ENCODE measurements around the gene SH3RF1. TPM values are rescaled to one million over a fixed set of nuclear protein-coding genes. Genes with fewer than 3 reads are reported as not detected.

SH3RF1 gene
- total and polyA plus RNA-seq, 2 of the 13 experiments (the other 11 are each of a cell fraction or from before 2014, with no cell fraction given), result 3.1 to 3.2 TPM

- TF ChIP-seq ARID5B (CRISPR knock-in tag; IDR thresholded peaks at IDR 0.05) (peak; percentile 31; the same call in 1 of the 2 replicates), HNF1B (CRISPR knock-in tag; IDR thresholded peaks at IDR 0.05) (0 out of 2 replicates have a peak, but pooled peaks have one; percentile 26), GATAD2A (CRISPR knock-in tag; IDR thresholded peaks at IDR 0.05) (peak; percentile 45; the same call in 1 of the 2 replicates), SALL1 (CRISPR knock-in tag; IDR thresholded peaks at IDR 0.05) (0 out of 2 replicates have a peak, but pooled peaks have one; percentile 38), ZMYM4 (CRISPR knock-in tag; IDR thresholded peaks at IDR 0.05) (peak; percentile 35; the same call in 1 of the 2 replicates), CEBPB (IDR thresholded peaks at IDR 0.05; ENCODE audit: borderline replicate concordance, low read depth, low read length) (peak; percentile 76), ZNF124 (CRISPR knock-in tag; IDR thresholded peaks at IDR 0.05) (no peak), CEBPG (CRISPR knock-in tag; IDR thresholded peaks at IDR 0.05) (peak; percentile 81)
Observed at GRCh38 chr4:169098969-169099690, 171.6 kb downstream of the SH3RF1 start (continued).

All from HepG2 (cell line).